ENCODE data around the gene CDO1.
"Not testable (repeated sequence)": the region's sequence is repeated elsewhere in the genome, so short reads cannot be mapped to it uniquely, and the experiment has no call there.

Gene CDO1

GRCh38 chr5:115825948-115826347, 9.5 kb upstream of the CDO1 start:
- DNase-seq: no peak

GRCh38 chr5:115824983-115825382, 8.5 kb upstream of the CDO1 start:
- not testable (repeated sequence) for DNase-seq

- DNase-seq: no peak
These were observed 4.4 kb upstream of the CDO1 start for GRCh38 chr5:115820846-115821245.

GRCh38 chr5:115818821-115819220, 2.4 kb upstream of the CDO1 start:
- DNase-seq: no peak

- DNase-seq: no peak
These were observed 927 bp upstream of the CDO1 start for GRCh38 chr5:115817386-115817785.

GRCh38 chr5:115815693-115816225, 700 bp downstream of the CDO1 start:
- no peak for DNase-seq

GRCh38 chr5:115815006-115815692, 1.3 kb downstream of the CDO1 start:
- DNase-seq: no peak

GRCh38 chr5:115813719-115814118, 2.7 kb downstream of the CDO1 start:
- DNase-seq: no peak

- no peak for DNase-seq
These were observed 4.1 kb downstream of the CDO1 start for GRCh38 chr5:115812372-115812771.

- no peak for DNase-seq
These were observed 5.1 kb downstream of the CDO1 start for GRCh38 chr5:115811406-115811805.

- no peak for DNase-seq
These were observed 5.7 kb downstream of the CDO1 start for GRCh38 chr5:115810761-115811160.

GRCh38 chr5:115809946-115810345, 6.5 kb downstream of the CDO1 start:
- DNase-seq: no peak

- DNase-seq: not testable (repeated sequence)
These were observed 8.4 kb downstream of the CDO1 start for GRCh38 chr5:115808066-115808465.

GRCh38 chr5:115807654-115808052, 8.8 kb downstream of the CDO1 start:
- no peak for DNase-seq

- no peak for DNase-seq
These were observed 9.3 kb downstream of the CDO1 start for GRCh38 chr5:115806986-115807653.

GRCh38 chr5:115801984-115802383, 14.5 kb downstream of the CDO1 start:
- no peak for DNase-seq

- DNase-seq: no peak
These were observed 15.3 kb downstream of the CDO1 start for GRCh38 chr5:115801152-115801551.

- no peak for DNase-seq
These were observed 16.4 kb downstream of the CDO1 start for GRCh38 chr5:115800108-115800507.

GRCh38 chr5:115798252-115798651, 18.2 kb downstream of the CDO1 start:
- DNase-seq: no peak

- no peak for DNase-seq
These were observed 19.8 kb downstream of the CDO1 start for GRCh38 chr5:115796656-115797055.

- DNase-seq: no peak
These were observed 20.8 kb downstream of the CDO1 start for GRCh38 chr5:115795700-115796099.

- no peak for DNase-seq
These were observed 28.0 kb downstream of the CDO1 start for GRCh38 chr5:115788440-115788839.

- no peak for DNase-seq
These were observed 29.0 kb downstream of the CDO1 start for GRCh38 chr5:115787426-115787825.

- DNase-seq: no peak
These were observed 30.9 kb downstream of the CDO1 start for GRCh38 chr5:115785381-115786065.

Data from hematopoietic multipotent progenitor cell treated with erythropoietin and hydrocortisone succinate and interleukin-3 and kit ligand, for 4 days (in vitro differentiated cells).